ENCODE data around the gene APOL1.
"Not testable (repeated sequence)": the region's sequence is repeated elsewhere in the genome, so short reads cannot be mapped to it uniquely, and the experiment has no call there.

- TF ChIP-seq RAD21 (IDR thresholded peaks at IDR 0.05; ENCODE audit: insufficient read depth, low read depth, low read length); BHLHE40 (IDR thresholded peaks at IDR 0.05; ENCODE audit: borderline replicate concordance in 1 of 2, low read depth in 2 of 2, low read length in 1 of 2): not testable (repeated sequence)
Observed at GRCh38 chr22:36231051-36231450, 21.9 kb upstream of the APOL1 start.
